Left ventricle myocardium inferior (tissue), 1 donor: ENCODE measurements around the gene DDIT3. TPM values are rescaled to one million over a fixed set of nuclear protein-coding genes. Genes with fewer than 3 reads are reported as not detected.
A peak's percentile ranks its signal among the peaks of the same experiment; 100 is the strongest.

Experiments used
- DNase-seq: peaks from one replicate; pipeline ENCODE4 v3.0.0-alpha.2; 2020
- H3K27ac ChIP-seq: fragments of 200-600 bp; replicated peaks from 2 replicates; pipeline ENCODE4 v1.8.0; 2021
- H3K27me3 ChIP-seq: fragments of 200-600 bp; 2 replicates; pipeline ENCODE4 v1.8.0; 2021; ENCODE audit warnings: low read depth
- H3K36me3 ChIP-seq: fragments of 200-600 bp; 2 replicates; pipeline ENCODE4 v1.8.0; 2021
- H3K4me1 ChIP-seq: fragments of 200-600 bp; 2 replicates; pipeline ENCODE4 v1.8.0; 2021
- H3K4me3 ChIP-seq: fragments of 200-600 bp; 2 replicates; pipeline ENCODE4 v1.8.0; 2021; ENCODE audit warnings: mild to moderate bottlenecking, moderate library complexity
- H3K9me3 ChIP-seq: fragments of 200-600 bp; replicated peaks from 2 replicates; pipeline ENCODE4 v1.8.0; 2021
- intact Hi-C: fragments of 100-400 bp; cut with micrococcal nuclease; formaldehyde crosslinking; loops from one replicate; pipeline ENCODE4 v1.11.0; 2022
- total RNA-seq: library from RNA; stranded (reverse); fragmentation: NEBNext Ultra II Directional; extraction: Animal tissue kit (Norgen Biotek cat#: 25700); gene quantifications from one replicate; pipeline ENCODE4 v1.2.1, GENCODE V29; 2021
- TF ChIP-seq, protein P1 (sequence below): fragments of 200-600 bp; IDR thresholded peaks from 2 replicates; pipeline ENCODE4 v1.8.0; 2021; ENCODE audit warnings: antibody characterized with exemption, mild to moderate bottlenecking, borderline replicate concordance
- donor health status: DM: no; HTN: yes; CAD: no; lungs with severe emphysema.

Gene DDIT3
- total RNA-seq, 1 donor from 2014 or later, result 20.4 TPM

DNA sequence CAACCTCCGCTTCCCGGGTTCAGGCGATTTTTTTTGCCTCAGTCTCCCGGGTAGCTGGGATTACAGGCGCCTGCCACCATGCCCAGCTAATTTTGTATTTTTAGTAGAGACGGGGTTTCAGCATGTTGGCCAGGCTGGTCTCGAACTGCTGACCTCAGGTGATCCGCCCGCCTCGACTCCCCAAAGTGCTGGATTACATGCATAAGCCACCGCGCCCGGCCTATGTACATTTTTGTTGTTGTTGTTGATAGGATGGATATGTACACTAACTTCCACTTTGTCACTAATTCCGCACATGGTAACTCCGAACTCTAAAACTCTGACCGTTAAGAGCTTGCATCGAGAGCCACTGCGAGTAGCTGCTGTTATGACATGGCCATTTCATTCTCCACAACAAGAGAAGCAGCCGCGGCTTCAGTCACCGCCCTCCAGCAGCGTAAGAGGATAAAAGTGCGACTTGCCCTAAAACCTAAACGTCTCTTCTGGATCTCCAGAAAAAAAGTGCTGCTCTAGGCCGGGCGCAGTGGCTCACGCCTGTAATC is 33.2 kb downstream of the DDIT3 start:
- Histone ChIP-seq H3K27me3 (peaks cover 12% of the 10 kb centered on the region), H3K36me3 (peaks cover 33% of the 10 kb centered on the region), H3K4me3 (peak overlapping the region; percentile 98), H3K27ac (peak overlapping the region; percentile 78), H3K4me1 (peaks cover 25% of the 10 kb centered on the region), H3K9me3 (no peaks in the 10 kb centered on the region)
- TF ChIP-seq, protein P1, sequence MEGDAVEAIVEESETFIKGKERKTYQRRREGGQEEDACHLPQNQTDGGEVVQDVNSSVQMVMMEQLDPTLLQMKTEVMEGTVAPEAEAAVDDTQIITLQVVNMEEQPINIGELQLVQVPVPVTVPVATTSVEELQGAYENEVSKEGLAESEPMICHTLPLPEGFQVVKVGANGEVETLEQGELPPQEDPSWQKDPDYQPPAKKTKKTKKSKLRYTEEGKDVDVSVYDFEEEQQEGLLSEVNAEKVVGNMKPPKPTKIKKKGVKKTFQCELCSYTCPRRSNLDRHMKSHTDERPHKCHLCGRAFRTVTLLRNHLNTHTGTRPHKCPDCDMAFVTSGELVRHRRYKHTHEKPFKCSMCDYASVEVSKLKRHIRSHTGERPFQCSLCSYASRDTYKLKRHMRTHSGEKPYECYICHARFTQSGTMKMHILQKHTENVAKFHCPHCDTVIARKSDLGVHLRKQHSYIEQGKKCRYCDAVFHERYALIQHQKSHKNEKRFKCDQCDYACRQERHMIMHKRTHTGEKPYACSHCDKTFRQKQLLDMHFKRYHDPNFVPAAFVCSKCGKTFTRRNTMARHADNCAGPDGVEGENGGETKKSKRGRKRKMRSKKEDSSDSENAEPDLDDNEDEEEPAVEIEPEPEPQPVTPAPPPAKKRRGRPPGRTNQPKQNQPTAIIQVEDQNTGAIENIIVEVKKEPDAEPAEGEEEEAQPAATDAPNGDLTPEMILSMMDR, result no peak
- no peak for DNase-seq
- intact Hi-C loops, result no loop called here

DNA sequence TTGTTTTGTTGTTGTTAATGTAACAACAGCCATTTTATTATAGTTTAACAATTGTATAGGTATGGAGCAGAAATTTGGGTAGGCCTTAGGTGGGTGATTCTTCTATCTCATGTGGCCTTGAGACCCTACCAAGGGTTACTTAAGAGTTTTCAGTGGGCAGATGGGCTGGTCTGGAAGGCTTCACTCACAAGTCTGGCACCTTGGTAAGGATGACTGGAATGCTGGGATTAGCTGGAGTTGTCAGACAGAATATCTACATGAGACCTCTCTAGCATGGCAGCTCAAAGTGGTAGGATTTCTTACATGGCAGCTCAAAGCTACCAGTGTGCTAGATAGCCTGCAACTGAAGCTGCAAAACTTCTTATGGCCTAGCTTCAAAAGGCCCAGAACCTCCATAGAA is 34.6 kb downstream of the DDIT3 start:
- no peaks in the 10 kb centered on the region for H3K9me3 ChIP-seq
- no peak overlapping the region for H3K4me3 ChIP-seq
- TF ChIP-seq, protein P1, result no peak
- H3K4me1 ChIP-seq, result peaks cover 25% of the 10 kb centered on the region
- DNase-seq, result no peak
- intact Hi-C loops, result no loop called here
- peaks cover 26% of the 10 kb centered on the region for H3K27me3 ChIP-seq
- H3K27ac ChIP-seq, result no peak overlapping the region
- H3K36me3 ChIP-seq, result peaks cover 19% of the 10 kb centered on the region

DNA sequence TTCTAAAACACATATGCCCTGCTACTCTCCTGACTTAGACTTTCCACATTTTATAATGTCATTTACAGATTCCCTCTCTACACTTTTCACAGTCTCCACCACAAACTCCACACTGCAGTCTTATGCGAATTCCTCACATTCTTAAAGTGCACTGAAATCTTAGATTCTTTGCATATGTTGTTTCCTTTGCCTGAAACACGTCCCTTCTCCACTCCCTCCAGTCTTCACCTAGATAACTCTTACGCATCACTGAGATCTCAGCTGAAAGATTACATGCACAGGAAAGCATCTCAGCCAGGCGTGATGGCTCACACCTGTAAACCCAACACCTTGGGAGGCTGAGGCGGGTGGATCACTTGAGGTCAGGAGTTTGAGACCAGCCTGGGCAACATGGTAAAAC is 36.8 kb downstream of the DDIT3 start:
- no peak overlapping the region for H3K4me3 ChIP-seq
- H3K27ac ChIP-seq, result no peak overlapping the region
- intact Hi-C loops, result no loop called here
- H3K4me1 ChIP-seq, result peaks cover 10% of the 10 kb centered on the region
- TF ChIP-seq, protein P1, result no peak
- DNase-seq, result no peak
- no peaks in the 10 kb centered on the region for H3K36me3 ChIP-seq
- no peaks in the 10 kb centered on the region for H3K9me3 ChIP-seq
- H3K27me3 ChIP-seq, result peaks cover 47% of the 10 kb centered on the region

DNA sequence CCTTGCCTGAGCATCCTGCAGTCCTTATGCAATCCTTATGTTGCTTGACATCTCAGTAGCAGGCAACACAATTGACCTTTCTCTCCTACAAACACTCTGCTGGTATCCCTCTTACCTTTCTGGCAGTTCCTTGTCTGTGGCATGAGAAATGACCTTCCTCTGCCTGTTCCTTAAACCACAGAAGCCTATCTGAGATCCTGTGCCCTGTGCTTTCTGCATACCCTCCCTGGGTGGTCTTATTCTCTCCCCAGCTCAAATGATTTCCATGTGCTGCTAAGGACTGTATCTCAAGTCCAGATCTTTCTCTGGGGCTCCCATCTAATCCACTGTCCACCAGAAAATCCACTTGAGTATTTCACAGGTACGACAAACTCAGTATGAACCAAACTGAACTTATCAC is 38.6 kb downstream of the DDIT3 start:
- H3K4me1 ChIP-seq, result no peaks in the 10 kb centered on the region
- TF ChIP-seq, protein P1, result no peak

DNA sequence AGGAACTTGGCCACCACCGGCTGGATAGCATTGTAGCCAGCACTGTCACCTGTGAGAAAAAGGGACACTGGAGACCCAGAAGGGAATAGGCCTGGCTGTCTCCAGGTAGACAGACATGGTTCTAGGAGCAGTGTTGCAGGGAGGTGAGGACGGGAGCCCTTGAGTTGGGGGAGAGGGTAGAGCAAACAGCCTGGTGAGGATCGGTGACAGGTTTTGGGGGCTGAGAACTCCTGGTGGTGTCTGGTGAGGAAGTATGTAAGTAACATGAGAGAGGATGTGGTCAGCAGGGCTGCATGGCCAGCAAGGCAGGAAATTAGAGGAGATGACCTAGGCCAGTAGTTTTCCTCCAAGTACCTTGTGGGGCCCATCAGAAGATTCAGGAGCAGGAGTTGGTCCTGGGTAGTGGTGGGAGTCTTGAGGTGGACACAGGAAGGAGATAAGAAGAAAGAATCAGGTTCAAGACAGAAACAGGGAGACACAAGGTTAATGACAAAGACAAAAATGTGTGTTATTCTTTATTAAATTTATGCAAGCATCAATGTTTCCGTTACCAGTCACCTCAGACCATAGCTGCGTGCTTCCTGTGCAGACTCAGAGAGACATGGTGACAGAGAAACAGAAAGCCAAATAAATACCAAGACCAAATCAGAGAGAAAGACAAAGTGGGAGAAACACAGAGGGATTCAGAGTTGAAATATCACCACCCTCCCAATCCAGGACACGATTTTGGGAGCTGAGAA is 40.8 kb downstream of the DDIT3 start, which contains the start of gene ARHGAP9:
ARHGAP9 (minus strand) TSS at position 491 of the 740 bp plus-strand sequence; CDS start at position 31, 460 bp downstream.
- Histone ChIP-seq H3K27me3 (peaks cover 87% of the 10 kb centered on the region), H3K4me1 (peaks cover 19% of the 10 kb centered on the region), H3K9me3 (no peaks in the 10 kb centered on the region), H3K27ac (peak within 1 kb of the TSS; percentile 41), H3K4me3 (no peak within 1 kb of the TSS), H3K36me3 (no peaks in the 10 kb centered on the region)
- TF ChIP-seq, protein P1, result no peak
- no peak for DNase-seq
- intact Hi-C loops, result no loop called here

More for the DNA sequence above, 38.6 kb downstream of the DDIT3 start:
- H3K27ac ChIP-seq, result no peak overlapping the region
- H3K9me3 ChIP-seq, result no peaks in the 10 kb centered on the region
- no peaks in the 10 kb centered on the region for H3K36me3 ChIP-seq
- peaks cover 65% of the 10 kb centered on the region for H3K27me3 ChIP-seq
- no peak for DNase-seq
- intact Hi-C loops, result no loop called here
- no peak overlapping the region for H3K4me3 ChIP-seq
